ENCODE measurements around the gene HIP1. TPM values are rescaled to one million over a fixed set of nuclear protein-coding genes. Genes with fewer than 3 reads are reported as not detected.

Gene HIP1
- total and polyA plus RNA-seq, 2 donors from 2014 or later: 11.2 to 50.1 TPM

DNA sequence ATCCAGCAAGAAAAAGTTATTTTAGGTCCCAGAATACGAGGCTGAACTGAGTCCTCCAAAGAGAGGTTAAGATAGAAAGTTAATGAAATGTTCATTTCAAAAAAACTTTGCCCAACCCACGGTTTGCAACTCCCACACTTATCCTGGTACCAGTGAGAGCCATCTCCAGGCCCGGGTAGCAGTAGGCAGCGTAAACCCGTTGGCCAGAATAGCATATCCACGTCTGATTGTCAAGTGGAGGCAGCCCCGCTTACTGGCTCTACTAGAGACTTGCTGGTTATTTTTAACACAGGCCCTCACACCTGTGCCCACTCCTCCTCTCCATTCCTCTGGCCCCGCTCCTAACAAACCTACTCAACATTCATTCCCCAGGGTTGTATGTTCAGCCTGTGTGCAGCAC is 109.7 kb downstream of the HIP1 start:
- FAIRE-seq: no peak

DNA sequence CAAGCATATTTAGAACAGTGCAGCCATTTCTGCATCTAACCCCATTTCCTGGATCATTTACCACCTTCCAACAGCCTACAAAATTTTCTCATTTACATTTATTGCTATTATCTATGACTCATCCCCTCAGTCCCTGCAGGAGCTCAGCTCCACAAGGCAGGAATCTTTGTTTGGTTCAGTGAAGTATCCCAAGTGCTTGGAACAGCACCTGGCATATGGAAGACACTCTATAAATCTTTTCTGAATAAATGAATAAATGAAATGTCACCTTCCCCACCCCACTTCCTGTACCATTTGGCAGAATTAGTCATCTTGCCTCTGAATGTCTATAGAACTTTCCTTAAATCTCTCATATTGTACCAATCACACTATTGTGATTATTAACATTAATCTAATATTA is 110.7 kb downstream of the HIP1 start:
- TF ChIP-seq, protein P1, sequence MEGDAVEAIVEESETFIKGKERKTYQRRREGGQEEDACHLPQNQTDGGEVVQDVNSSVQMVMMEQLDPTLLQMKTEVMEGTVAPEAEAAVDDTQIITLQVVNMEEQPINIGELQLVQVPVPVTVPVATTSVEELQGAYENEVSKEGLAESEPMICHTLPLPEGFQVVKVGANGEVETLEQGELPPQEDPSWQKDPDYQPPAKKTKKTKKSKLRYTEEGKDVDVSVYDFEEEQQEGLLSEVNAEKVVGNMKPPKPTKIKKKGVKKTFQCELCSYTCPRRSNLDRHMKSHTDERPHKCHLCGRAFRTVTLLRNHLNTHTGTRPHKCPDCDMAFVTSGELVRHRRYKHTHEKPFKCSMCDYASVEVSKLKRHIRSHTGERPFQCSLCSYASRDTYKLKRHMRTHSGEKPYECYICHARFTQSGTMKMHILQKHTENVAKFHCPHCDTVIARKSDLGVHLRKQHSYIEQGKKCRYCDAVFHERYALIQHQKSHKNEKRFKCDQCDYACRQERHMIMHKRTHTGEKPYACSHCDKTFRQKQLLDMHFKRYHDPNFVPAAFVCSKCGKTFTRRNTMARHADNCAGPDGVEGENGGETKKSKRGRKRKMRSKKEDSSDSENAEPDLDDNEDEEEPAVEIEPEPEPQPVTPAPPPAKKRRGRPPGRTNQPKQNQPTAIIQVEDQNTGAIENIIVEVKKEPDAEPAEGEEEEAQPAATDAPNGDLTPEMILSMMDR (IDR thresholded peaks at IDR 0.05; ENCODE audit: borderline replicate concordance, extremely low read depth, insufficient read depth): no peak
- Histone ChIP-seq H3K27me3 (ENCODE audit: control insufficient read depth, insufficient read depth, low read length) (no peaks in the 10 kb centered on the region), H3K36me3 (ENCODE audit: control insufficient read depth in 2 of 3, insufficient read depth in 3 of 3, low read length in 3 of 3) (no peaks in the 10 kb centered on the region), H3K9me3 (ENCODE audit: control insufficient read depth in 2 of 3, insufficient read depth in 1 of 3, low read length in 3 of 3) (no peaks in the 10 kb centered on the region), H3K4me3 (ENCODE audit: low read length in 3 of 3) (no peak overlapping the region), H3K4me1 (ENCODE audit: control insufficient read depth in 2 of 3, insufficient read depth in 2 of 3, low read depth in 1 of 3, low read length in 3 of 3) (peaks cover 0 to 8% (median 0%) of the 10 kb centered on the region in 3 donors), H3K9ac (ENCODE audit: low read length in 3 of 3) (no peak overlapping the region), H3K27ac (ENCODE audit: low read depth in 2 of 2, low read length in 2 of 2) (no peak overlapping the region)
- FAIRE-seq (no peak), DNase-seq (no peak)
- intact Hi-C loops (cut with DNase I): no loop called here

More for the DNA sequence above, 109.7 kb downstream of the HIP1 start:
- H3K9me3 ChIP-seq (ENCODE audit: control insufficient read depth in 2 of 3, insufficient read depth in 1 of 3, low read length in 3 of 3): no peaks in the 10 kb centered on the region
- intact Hi-C loops (cut with DNase I): no loop called here
- H3K36me3 ChIP-seq (ENCODE audit: control insufficient read depth in 2 of 3, insufficient read depth in 3 of 3, low read length in 3 of 3): no peaks in the 10 kb centered on the region
- peaks cover 0 to 5% (median 0%) of the 10 kb centered on the region in 3 donors for H3K4me1 ChIP-seq (ENCODE audit: control insufficient read depth in 2 of 3, insufficient read depth in 2 of 3, low read depth in 1 of 3, low read length in 3 of 3)
- H3K27ac ChIP-seq (ENCODE audit: low read depth in 2 of 2, low read length in 2 of 2): no peak overlapping the region
- H3K4me3 ChIP-seq (ENCODE audit: low read length in 3 of 3): no peak overlapping the region
- H3K9ac ChIP-seq (ENCODE audit: low read length in 3 of 3): no peak overlapping the region
- no peak for DNase-seq
- TF ChIP-seq, protein P1 (IDR thresholded peaks at IDR 0.05; ENCODE audit: borderline replicate concordance, extremely low read depth, insufficient read depth): no peak
- no peaks in the 10 kb centered on the region for H3K27me3 ChIP-seq (ENCODE audit: control insufficient read depth, insufficient read depth, low read length)

DNA sequence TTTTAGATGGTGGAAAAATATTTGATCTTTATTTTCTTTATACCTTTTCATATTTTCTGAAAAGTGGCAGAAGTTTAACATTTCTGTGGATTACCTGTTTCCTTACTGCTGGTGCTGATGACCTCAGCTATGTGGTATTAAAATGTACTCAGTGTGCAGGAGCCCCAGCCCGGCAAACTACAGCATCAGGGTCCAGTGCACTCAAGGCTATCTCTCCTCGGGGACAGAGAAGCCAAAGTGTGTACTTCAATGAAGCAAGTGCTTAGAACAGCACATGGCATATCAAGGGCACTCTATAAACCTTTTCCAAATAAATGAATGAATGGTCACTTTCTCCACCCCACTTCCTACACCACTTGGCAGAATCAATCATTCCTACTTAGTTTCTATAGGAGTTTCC is 111.8 kb downstream of the HIP1 start:
- no peaks in the 10 kb centered on the region for H3K9me3 ChIP-seq (ENCODE audit: control insufficient read depth in 2 of 3, insufficient read depth in 1 of 3, low read length in 3 of 3)
- no peaks in the 10 kb centered on the region for H3K36me3 ChIP-seq (ENCODE audit: control insufficient read depth in 2 of 3, insufficient read depth in 3 of 3, low read length in 3 of 3)
- TF ChIP-seq, protein P1 (IDR thresholded peaks at IDR 0.05; ENCODE audit: borderline replicate concordance, extremely low read depth, insufficient read depth): no peak
- no peak overlapping the region for H3K4me3 ChIP-seq (ENCODE audit: low read length in 3 of 3)
- FAIRE-seq (no peak), DNase-seq (no peak)
- peaks cover 0 to 8% (median 0%) of the 10 kb centered on the region in 3 donors for H3K4me1 ChIP-seq (ENCODE audit: control insufficient read depth in 2 of 3, insufficient read depth in 2 of 3, low read depth in 1 of 3, low read length in 3 of 3)
- H3K27ac ChIP-seq (ENCODE audit: low read depth in 2 of 2, low read length in 2 of 2): no peak overlapping the region
- H3K27me3 ChIP-seq (ENCODE audit: control insufficient read depth, insufficient read depth, low read length): no peaks in the 10 kb centered on the region
- H3K9ac ChIP-seq (ENCODE audit: low read length in 3 of 3): no peak overlapping the region
- intact Hi-C loops (cut with DNase I): no loop called here

DNA sequence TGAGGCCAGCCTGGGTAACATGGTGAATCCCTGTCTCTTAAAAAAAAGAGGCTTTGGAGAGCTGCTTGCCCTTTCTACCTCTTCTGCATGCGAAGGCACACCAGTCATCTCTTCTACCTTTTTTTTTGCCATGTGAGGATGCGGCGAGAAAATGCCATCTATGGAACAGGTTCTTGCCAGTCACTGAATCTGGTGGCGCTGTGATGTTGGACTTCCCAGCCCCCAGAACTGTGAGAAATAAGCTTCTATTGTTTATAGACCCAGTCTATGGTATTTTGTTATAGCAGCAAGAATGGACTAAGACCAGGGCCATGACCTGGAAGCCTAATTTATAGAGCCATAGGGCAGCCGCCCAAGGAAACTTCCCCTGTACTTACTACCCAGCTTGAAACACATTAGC is 112.9 kb downstream of the HIP1 start:
- TF ChIP-seq, protein P1 (IDR thresholded peaks at IDR 0.05; ENCODE audit: borderline replicate concordance, extremely low read depth, insufficient read depth): no peak
- no peak overlapping the region for H3K27ac ChIP-seq (ENCODE audit: low read depth in 2 of 2, low read length in 2 of 2)
- peaks cover 0 to 8% (median 0%) of the 10 kb centered on the region in 3 donors for H3K4me1 ChIP-seq (ENCODE audit: control insufficient read depth in 2 of 3, insufficient read depth in 2 of 3, low read depth in 1 of 3, low read length in 3 of 3)
- no peaks in the 10 kb centered on the region for H3K9me3 ChIP-seq (ENCODE audit: control insufficient read depth in 2 of 3, insufficient read depth in 1 of 3, low read length in 3 of 3)
- H3K4me3 ChIP-seq (ENCODE audit: low read length in 3 of 3): no peak overlapping the region
- H3K27me3 ChIP-seq (ENCODE audit: control insufficient read depth, insufficient read depth, low read length): no peaks in the 10 kb centered on the region
- intact Hi-C loops (cut with DNase I): no loop called here
- FAIRE-seq (no peak), DNase-seq (no peak)
- H3K36me3 ChIP-seq (ENCODE audit: control insufficient read depth in 2 of 3, insufficient read depth in 3 of 3, low read length in 3 of 3): no peaks in the 10 kb centered on the region
- H3K9ac ChIP-seq (ENCODE audit: low read length in 3 of 3): no peak overlapping the region

All from kidney (tissue), 14 donors.